SK-N-SH treated with all-trans-retinoic acid at 6 μM for 48 hours (cell line): Measurements from ENCODE around the gene PHF20.

Source experiments
- ATAC-seq: fragments of 200-7000 bp; cut with Tn5 transposase; 3 replicates; pipeline ENCODE4 v1.9.1; 2020; ENCODE audit warnings: mild to moderate bottlenecking, moderate library complexity
- ARNTL ChIP-seq: fragments of 450-650 bp; formaldehyde crosslinking; IDR thresholded peaks from 2 replicates; pipeline ENCODE4 v1.5.0; 2020; ENCODE audit warnings: low read depth, mild to moderate bottlenecking, moderate library complexity, borderline replicate concordance
- CREB5 ChIP-seq: fragments of 250-450 bp; sonication (Bioruptor Pico); IDR thresholded peaks from 2 replicates; pipeline ENCODE4 v1.5.1; 2020; ENCODE audit warnings: low read depth, mild to moderate bottlenecking, moderate library complexity
- CSRNP3 ChIP-seq: fragments of 250-450 bp; sonication (Bioruptor Pico); IDR thresholded peaks from 2 replicates; pipeline ENCODE4 v1.5.1; 2021; ENCODE audit warnings: mild to moderate bottlenecking, moderate library complexity
- ESRRG ChIP-seq: fragments of 250-450 bp; sonication (Bioruptor Pico); IDR thresholded peaks from 2 replicates; pipeline ENCODE4 v1.6.1; 2021; ENCODE audit warnings: mild to moderate bottlenecking
- GLIS3 ChIP-seq: fragments of 250-450 bp; sonication (Bioruptor Pico); IDR thresholded peaks from 2 replicates; pipeline ENCODE4 v1.5.0; 2020; ENCODE audit warnings: mild to moderate bottlenecking, moderate library complexity
- ISL1 ChIP-seq: fragments of 250-450 bp; sonication (Bioruptor Pico); IDR thresholded peaks from 2 replicates; pipeline ENCODE4 v2.1.2; 2022; ENCODE audit warnings: mild to moderate bottlenecking, moderate library complexity
- OSR1 ChIP-seq: fragments of 250-450 bp; sonication (Bioruptor Pico); IDR thresholded peaks from 2 replicates; pipeline ENCODE4 v1.8.0; 2022; ENCODE audit warnings: moderate library complexity, mild to moderate bottlenecking, inconsistent platforms
- RARB ChIP-seq: fragments of 250-450 bp; sonication (Bioruptor Pico); IDR thresholded peaks from 2 replicates; pipeline ENCODE4 v1.8.0; 2021; ENCODE audit warnings: mild to moderate bottlenecking, moderate library complexity
- SNAI2 ChIP-seq: fragments of 250-450 bp; sonication (Bioruptor Pico); IDR thresholded peaks from 2 replicates; pipeline ENCODE4 v1.5.0; 2020; ENCODE audit warnings: mild to moderate bottlenecking, moderate library complexity
- TCF4 ChIP-seq: fragments of 250-450 bp; sonication (Bioruptor Pico); IDR thresholded peaks from 2 replicates; pipeline ENCODE4 v1.8.0; 2021; ENCODE audit warnings: mild to moderate bottlenecking, moderate library complexity, borderline replicate concordance
- TOX ChIP-seq: fragments of 250-450 bp; sonication (Bioruptor Pico); IDR thresholded peaks from 2 replicates; pipeline ENCODE4 v1.8.0; 2021; ENCODE audit warnings: mild to moderate bottlenecking, moderate library complexity, borderline replicate concordance
- TSHZ2 ChIP-seq: fragments of 250-450 bp; sonication (Bioruptor Pico); IDR thresholded peaks from 2 replicates; pipeline ENCODE4 v1.5.0; 2020; ENCODE audit warnings: mild to moderate bottlenecking, moderate library complexity
- ZFP3 ChIP-seq: fragments of 250-450 bp; sonication (Bioruptor Pico); IDR thresholded peaks from 2 replicates; pipeline ENCODE4 v1.5.0; 2020; ENCODE audit warnings: mild to moderate bottlenecking, moderate library complexity
- ZFP30 ChIP-seq: fragments of 450-650 bp; formaldehyde crosslinking; IDR thresholded peaks from 2 replicates; pipeline ENCODE4 v1.5.0; 2022; ENCODE audit warnings: mild to moderate bottlenecking, moderate library complexity
- ZNF565 ChIP-seq: fragments of 450-650 bp; formaldehyde crosslinking; conservative IDR thresholded peaks from 2 replicates; pipeline ENCODE4 v1.5.0; 2020; ENCODE audit warnings: low read depth, mild to moderate bottlenecking, moderate library complexity
- ZNF8 ChIP-seq: fragments of 450-650 bp; formaldehyde crosslinking; IDR thresholded peaks from 2 replicates; pipeline ENCODE4 v1.5.0; 2020; ENCODE audit warnings: mild to moderate bottlenecking, moderate library complexity

The PHF20 gene

GRCh38 chr20:35766843-35767242, 5.0 kb upstream of the PHF20 start:
- TF ChIP-seq ARNTL (CRISPR knock-in tag) (no peak), TCF4 (CRISPR knock-in tag) (no peak)
- no peak for ATAC-seq

GRCh38 chr20:35767683-35768481, 3.9 kb upstream of the PHF20 start:
- TF ChIP-seq TCF4 (CRISPR knock-in tag) (no peak), ZNF8 (CRISPR knock-in tag) (no peak), ZFP3 (CRISPR knock-in tag) (no peak), CSRNP3 (CRISPR knock-in tag) (no peak), ISL1 (no peak), TOX (CRISPR knock-in tag) (no peak), ZNF565 (CRISPR knock-in tag) (no peak)
- no peak for ATAC-seq

GRCh38 chr20:35768731-35769664, 2.8 kb upstream of the PHF20 start:
- ATAC-seq: peak; percentile 82
- TF ChIP-seq ZFP3 (CRISPR knock-in tag): 0 out of 2 replicates have a peak, but pooled peaks have one; percentile 58
- no peak for TF ChIP-seq ZNF565 (CRISPR knock-in tag)

GRCh38 chr20:35771367-35771688, 487 bp upstream of the PHF20 start:
- TF ChIP-seq TCF4 (CRISPR knock-in tag) (no peak), ARNTL (CRISPR knock-in tag) (no peak), CREB5 (CRISPR knock-in tag) (no peak), GLIS3 (CRISPR knock-in tag) (no peak), ESRRG (CRISPR knock-in tag) (no peak), ISL1 (no peak), OSR1 (no peak)
- no peak for ATAC-seq

- ATAC-seq: no peak
Observed at GRCh38 chr20:35772563-35773058, 796 bp downstream of the PHF20 start.

More at GRCh38 chr20:35772563-35773058, 796 bp downstream of the PHF20 start:
- TF ChIP-seq RARB (CRISPR knock-in tag): no peak
- TF ChIP-seq ZFP3 (CRISPR knock-in tag): no peak
- no peak for TF ChIP-seq ZFP30
- TF ChIP-seq SNAI2: no peak
- no peak for TF ChIP-seq TSHZ2
- no peak for TF ChIP-seq GLIS3 (CRISPR knock-in tag)
- TF ChIP-seq CSRNP3 (CRISPR knock-in tag): no peak
- no peak for TF ChIP-seq ZNF8 (CRISPR knock-in tag)
- no peak for TF ChIP-seq OSR1
- TF ChIP-seq ARNTL (CRISPR knock-in tag): no peak
- TF ChIP-seq ESRRG (CRISPR knock-in tag): no peak
